ENCODE data around the gene MCTP1.

MCTP1 gene

DNA sequence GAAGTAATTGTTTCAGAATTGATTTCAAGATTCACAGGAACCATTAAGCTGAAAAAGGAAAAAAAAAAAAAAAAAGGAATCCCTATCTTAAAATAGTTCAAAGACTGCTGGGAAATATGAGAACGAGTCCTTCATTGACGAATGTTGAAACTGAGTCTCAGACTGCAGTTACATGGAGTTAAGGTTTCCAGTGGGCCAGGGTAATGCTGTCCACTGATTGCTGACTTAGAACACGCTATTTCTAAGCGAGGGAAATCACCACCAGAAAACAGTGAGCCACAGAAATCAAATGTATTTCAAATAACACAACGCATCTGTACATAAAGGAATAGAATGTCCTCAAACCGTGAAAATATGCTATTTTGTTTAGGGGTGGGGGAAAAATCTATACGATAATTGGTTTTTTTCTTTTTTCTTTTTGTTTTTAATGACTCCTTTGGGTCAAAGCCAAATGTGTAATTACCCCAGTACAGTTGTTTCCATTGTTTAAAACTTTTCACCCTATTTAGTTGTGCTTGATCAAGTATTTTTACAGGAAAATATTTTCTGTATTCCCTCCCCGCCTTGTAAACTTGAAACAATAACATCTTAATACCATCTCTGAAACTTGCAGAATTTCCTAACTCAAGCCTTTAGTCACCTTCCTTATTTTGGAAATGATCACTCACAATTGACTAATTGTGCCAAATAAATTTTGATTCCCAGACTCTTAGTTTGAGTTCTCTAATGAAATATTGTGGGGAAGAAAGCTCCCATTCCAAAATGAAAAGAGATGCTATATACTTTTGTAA, 208.3 kb downstream of the MCTP1 start:
- DNase-seq = no peak

GRCh38 chr5:95075111-95075510, 209.8 kb downstream of the MCTP1 start:
- no peak for DNase-seq

- no peak for DNase-seq
These were observed 212.6 kb downstream of the MCTP1 start for GRCh38 chr5:95072281-95072680.

- no peak for DNase-seq
These were observed 214.0 kb downstream of the MCTP1 start for GRCh38 chr5:95070866-95071265.

DNA sequence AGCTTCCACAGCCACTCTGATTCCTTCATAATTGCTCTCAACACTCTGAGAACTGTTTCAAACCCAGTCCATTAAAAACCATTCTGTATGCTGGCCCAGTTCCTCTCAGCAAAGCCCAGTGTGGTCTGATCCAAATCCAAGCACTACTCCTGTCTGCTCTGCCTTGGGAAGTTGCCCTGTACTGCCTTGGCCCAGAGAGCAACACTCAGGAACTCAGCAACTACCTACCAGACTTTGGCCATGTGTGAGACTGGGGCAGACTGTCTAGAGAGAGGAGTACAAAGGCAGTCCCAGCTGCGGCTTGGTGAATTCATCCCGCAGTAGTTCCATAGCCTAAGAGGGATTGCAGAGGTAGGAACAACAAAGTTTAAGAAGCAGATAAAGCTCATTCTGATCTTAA, 214.4 kb downstream of the MCTP1 start:
- peak in 1 of 56 donors; percentile 4 for DNase-seq

DNA sequence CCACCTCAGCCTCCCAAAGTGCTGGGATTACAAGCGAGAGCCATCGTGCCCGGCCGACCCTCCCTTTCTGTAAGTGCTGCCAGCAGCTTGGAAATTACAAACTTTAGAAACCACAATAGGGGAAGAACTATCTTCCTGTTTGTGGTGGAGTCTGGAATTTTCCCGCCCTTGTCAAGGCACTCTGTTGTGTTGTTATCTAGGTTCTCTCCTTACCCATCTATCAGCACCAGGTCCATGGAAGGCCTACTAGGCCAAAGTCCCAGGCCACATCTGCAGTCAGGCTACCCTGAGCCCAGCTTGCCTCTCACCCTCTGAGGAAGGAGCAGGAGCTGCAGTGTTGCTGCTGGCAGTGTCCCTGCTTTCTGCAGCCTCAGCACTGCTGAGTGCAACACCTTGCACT, 214.9 kb downstream of the MCTP1 start:
- DNase-seq = no peak

DNA sequence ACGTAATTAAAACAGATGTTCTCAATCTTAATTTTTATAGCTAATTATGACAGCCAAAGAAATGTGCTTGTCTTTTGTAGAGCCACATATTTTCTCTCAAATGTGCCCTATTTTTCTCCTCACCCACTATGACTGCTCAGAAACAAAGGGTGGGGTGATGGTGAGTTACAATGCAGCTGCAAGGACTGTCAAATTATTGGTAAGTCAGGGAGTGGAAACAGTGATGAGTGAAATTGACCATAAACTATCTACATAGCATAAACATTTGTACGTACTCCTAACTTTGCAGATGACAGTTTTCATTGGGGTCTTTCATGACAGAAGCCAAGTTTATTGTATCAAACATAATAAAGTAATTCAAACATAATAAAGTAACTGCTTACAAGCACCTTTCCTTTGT, 215.9 kb downstream of the MCTP1 start:
- DNase-seq = no peak

DNA sequence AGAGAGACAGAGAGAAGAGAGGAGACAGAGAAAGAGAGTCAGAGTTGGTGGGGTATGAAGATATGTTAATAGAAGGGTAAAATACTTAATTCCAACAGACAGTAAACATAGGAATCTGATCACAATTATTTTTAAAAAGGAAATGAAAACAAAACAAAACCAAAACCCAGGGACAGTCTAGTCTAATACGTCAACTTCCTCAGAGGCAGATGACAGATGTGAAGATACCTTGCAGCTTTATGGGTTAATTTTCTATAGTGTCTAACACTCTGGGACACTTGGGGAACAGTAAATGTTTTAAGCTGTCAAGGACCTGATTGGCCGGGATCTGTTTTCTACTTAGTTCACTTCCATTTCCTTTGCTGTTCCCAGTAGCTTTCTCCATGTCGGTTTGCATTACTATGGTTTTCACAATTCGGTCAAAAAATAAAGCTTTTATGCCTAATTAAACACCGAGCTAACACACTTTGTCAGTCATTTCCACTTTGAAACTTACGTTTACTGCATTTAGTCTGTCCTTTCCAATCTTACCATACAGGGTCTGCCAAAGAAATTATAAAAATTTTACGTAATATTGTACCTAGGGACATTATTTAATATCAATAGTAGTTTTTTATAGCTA, 216.5 kb downstream of the MCTP1 start:
- no peak for DNase-seq

DNA sequence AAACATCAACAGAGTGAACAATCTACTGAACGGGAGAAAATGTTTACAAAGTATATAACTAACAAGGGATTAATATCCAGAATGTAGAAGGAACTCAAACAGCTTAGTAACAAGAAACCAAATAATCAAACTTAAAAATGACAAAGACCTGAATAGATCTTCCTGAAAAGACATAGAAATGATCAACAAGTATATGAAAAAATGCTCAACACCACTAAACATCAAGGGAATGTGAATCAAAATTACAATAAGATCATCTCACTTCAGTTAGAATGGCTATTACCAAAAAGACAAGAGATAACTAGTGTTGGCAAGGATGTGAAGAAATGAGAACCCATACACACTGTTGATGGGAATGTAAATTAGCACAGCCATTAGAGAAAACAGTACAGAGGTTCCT, 218.8 kb downstream of the MCTP1 start:
- DNase-seq = no peak

DNA sequence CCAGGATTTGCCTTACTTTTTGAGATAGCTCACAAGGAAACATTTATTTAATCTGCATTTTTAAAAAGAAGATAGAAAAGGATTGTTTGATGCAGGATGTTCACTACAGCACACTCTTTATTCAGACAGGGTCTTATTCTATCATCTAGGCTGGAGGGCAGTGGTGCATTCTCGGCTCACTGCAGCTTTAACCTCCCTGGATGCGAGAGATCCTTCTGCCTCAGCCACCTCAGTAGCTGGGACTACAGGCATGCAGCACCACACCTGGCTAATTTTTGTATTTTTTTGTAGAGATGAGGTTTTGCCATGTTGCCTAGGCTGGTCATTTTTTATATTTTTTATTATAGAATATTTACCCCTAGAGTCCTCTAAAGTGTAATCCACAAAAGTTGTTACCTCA, 221.4 kb downstream of the MCTP1 start:
- no peak for DNase-seq

- no peak for DNase-seq
These were observed 224.8 kb downstream of the MCTP1 start for GRCh38 chr5:95060098-95060497.

DNA sequence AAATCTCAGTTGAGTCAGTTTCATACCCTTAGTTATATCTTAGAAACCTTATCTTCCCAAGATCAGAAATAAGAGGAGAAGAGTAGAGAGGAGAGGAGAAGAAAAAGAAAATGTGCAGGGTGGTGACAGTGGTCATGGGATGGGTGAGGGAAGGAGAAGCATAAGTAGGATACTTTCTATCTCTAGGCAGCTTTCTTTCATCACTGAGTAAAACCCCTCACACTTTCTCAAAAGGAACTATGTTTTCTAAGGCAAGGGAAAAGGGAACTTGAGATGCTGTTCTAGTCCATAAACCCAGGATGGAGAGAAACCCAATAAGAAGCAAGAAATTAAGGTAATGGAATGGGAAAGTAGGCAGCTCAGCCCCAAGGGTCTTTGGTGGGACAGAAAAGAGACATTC, 225.3 kb downstream of the MCTP1 start:
- DNase-seq = no peak

DNA sequence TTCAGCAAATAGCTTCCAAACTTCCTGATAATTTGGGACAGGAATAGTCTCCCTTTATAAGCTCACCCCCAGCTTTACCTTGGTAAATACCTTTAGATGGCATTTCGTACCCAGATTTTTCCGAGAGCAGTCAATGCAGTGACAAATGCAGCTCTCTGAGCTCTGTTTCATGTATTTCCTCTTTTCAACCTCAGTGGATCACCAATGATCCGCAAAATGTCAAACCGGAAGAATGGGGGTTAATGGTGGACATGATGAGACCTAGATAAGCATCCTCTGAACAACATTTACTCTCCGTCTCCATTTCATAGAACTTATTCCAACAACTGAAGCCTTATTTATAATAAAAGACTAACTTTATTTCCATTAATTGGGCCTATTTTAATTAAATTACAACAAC, 227.3 kb downstream of the MCTP1 start:
- no peak for DNase-seq

DNA sequence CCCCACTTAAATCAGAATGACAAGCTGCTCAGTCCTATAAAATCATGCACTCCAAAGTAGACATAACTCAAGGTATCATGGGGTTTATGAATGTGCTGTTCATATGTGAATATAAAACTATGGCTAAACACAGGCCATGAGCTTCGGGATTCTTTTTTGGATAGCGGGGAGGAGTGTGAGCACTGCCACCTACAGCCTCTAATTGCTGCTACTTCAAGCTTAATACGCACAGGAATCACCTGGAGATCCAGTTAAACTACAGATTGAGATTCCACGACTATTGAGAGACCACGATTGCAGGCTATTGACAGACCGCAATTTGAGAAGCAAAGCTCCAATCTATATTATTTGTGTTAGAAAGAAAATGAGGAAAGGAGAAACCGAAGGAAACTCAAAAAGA, 231.6 kb downstream of the MCTP1 start:
- no peak for DNase-seq

- no peak for DNase-seq
These were observed 234.2 kb downstream of the MCTP1 start for GRCh38 chr5:95050708-95051107.

GRCh38 chr5:95048628-95049027, 236.3 kb downstream of the MCTP1 start:
- DNase-seq = no peak

GRCh38 chr5:95045181-95045965, 239.5 kb downstream of the MCTP1 start:
- DNase-seq = no peak

DNA sequence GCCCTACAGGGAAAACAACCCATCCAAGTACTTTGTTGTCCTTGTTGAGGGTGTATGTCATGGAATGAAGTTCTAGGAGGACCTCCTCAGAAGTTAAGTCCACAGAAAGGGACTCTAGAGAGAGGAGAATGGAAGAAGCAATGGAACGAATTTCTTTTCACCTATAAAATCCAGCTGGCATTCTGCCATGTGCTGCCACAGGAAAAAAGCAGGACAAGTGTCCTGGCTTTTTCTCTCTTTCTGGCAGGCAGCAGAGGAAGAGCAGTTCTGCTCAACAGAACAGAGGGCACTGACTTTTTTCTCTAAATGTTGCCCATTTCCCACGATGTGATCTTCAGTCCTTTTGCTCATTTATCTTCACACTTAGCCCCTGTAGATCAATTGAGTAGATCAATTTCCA, 240.8 kb downstream of the MCTP1 start:
- DNase-seq = no peak

DNA sequence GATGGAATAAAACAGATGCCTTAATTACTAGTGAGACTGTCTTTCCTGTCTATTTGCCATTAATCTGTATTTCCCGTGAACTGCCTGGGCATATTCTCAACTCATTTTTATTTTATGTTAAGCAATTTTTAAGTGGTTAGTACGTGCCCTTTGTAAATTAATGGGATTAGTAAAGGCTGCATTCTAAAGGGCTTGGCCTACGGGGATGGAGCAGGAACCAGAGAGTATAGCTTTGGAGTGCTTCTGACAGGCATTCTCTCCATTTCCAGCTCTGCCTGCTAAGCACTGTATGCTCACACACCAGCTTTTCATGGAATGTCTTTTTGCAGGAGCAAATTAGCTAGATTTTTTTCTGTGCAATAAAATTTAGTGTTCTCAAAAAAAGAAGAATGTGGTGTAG, 241.2 kb downstream of the MCTP1 start:
- no peak for DNase-seq

- no peak for DNase-seq
These were observed 241.7 kb downstream of the MCTP1 start for GRCh38 chr5:95043234-95043633.

GRCh38 chr5:95042037-95042436, 242.9 kb downstream of the MCTP1 start:
- no peak for DNase-seq

DNA sequence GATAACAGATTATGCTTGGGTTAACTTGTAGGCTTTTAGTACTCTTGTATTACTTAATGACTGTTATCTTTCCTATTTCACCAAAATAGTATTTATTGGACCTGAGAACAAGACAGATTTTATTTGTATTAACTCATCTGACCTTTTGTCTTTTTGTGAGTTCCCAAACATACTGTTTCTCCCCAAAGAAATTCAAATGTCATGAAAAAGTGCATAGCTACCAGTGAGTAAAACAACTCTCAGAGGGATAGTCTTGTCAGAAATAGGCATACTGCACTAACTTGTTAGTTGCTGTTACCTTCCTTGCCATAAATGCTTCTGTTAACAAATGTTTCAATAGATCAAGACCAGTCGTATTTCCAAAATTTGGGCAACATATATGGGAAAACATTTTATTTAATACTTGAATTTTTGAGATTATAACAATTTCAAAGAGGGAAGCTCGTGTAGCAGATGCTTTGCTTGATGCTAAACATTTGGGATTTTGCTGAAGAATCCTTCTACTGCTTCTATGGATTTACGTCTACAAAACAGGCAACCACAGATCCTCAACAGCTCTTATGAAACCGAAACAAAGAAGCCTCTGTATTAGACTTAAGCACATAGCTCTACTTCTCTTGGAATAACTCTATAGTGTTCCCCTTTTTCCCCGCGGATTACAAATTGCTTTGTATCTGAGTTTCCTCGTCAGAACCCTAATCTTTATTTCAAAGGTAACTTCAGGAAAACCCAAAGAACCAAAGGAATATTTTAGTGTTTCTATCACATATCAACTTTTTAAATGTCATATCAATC, 248.8 kb downstream of the MCTP1 start:
- DNase-seq = no peak

All from amygdala (tissue), 56 donors.